ENCODE measurements around the gene VSTM2L.
A peak's percentile ranks its signal among the peaks of the same experiment; 100 is the strongest.

VSTM2L gene

GRCh38 chr20:37901654-37902503 lies 1.0 kb upstream of the VSTM2L start:
- peak; percentile 67 to 68 for DNase-seq

GRCh38 chr20:37903317-37904007 lies 535 bp downstream of the VSTM2L start:
- no peak for DNase-seq

DNA sequence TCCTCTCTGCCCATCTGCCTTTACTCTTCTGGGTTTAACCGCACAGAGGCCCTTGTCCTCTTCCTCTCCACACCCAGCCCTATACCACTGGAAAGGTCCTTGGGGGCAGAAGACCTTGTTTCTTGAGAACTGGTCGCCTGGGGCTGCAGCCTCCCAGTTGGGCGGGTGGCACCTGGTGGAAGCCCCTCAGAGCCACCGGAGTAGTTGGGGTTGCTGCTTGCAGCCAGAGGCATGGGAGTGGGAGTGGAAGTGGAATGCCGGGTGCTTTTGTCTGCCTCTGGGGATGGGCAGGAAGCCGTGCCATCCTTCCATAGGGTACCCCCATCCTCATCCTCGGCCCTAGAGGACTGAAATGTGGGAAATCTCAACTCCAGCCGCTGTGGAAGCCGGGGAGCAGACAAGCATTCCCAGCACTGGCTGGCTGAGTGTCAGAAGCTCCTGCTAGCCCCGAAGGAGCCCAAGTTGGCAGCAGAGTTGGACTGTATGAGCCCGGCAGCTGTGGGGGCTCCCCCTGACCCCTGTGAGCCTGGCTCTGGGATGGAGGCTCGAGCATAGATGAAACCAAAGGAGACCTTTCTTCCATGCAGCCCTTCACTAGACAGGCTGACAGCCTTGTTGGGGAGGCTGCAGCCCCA lies 1.2 kb downstream of the VSTM2L start:
- DNase-seq = no peak

- no peak for DNase-seq
Observed at GRCh38 chr20:37904845-37905373, 2.0 kb downstream of the VSTM2L start.

- DNase-seq = no peak
Observed at GRCh38 chr20:37905671-37906613, 3.0 kb downstream of the VSTM2L start.

GRCh38 chr20:37907330-37907676 lies 4.4 kb downstream of the VSTM2L start:
- no peak for DNase-seq

DNA sequence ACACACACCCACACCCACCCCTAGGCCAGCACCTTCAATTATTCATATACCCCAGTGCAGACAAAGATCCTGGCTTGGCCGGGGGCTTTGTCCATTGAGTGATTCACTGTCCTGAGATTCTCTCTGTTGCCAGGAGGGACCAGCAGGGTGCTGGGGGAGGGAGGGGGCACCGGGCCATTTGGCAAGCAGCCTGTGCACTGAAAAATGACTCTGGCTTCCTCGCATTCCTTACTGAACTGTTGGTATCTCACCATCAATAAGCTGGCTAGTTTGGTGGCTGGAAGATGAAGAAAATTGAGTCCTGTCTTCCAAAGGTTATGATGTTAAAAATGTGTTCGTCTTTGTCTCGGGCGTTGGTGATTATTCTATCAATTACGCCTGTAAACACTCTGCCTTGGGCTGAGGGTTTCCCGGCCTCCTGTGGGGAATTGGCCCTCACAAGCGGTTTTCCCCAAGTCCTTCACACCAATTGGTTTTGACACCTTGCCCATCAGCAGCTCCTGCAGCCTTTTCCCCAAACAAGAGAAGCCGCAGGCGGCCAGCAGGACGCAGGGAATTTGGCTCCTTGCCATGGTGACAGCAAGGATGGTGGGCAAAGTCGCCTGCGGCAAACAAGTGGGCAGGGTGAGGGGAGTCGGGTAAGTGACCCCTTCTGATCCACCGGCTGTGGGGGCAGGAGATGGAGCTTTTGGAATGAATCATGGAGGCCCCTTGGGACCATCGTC lies 4.9 kb downstream of the VSTM2L start:
- DNase-seq = peak; percentile 43 to 46

GRCh38 chr20:37911261-37911660 lies 8.3 kb downstream of the VSTM2L start:
- no peak for DNase-seq

- no peak for DNase-seq
Observed at GRCh38 chr20:37911838-37912281, 8.9 kb downstream of the VSTM2L start.

- DNase-seq = no peak
Observed at GRCh38 chr20:37912874-37913273, 9.9 kb downstream of the VSTM2L start.

GRCh38 chr20:37913567-37914366 lies 10.8 kb downstream of the VSTM2L start:
- no peak for DNase-seq

GRCh38 chr20:37914367-37914671 lies 11.4 kb downstream of the VSTM2L start:
- DNase-seq = no peak

- DNase-seq = no peak
Observed at GRCh38 chr20:37914672-37915433, 11.9 kb downstream of the VSTM2L start.

- DNase-seq = no peak
Observed at GRCh38 chr20:37915434-37915787, 12.5 kb downstream of the VSTM2L start.

DNA sequence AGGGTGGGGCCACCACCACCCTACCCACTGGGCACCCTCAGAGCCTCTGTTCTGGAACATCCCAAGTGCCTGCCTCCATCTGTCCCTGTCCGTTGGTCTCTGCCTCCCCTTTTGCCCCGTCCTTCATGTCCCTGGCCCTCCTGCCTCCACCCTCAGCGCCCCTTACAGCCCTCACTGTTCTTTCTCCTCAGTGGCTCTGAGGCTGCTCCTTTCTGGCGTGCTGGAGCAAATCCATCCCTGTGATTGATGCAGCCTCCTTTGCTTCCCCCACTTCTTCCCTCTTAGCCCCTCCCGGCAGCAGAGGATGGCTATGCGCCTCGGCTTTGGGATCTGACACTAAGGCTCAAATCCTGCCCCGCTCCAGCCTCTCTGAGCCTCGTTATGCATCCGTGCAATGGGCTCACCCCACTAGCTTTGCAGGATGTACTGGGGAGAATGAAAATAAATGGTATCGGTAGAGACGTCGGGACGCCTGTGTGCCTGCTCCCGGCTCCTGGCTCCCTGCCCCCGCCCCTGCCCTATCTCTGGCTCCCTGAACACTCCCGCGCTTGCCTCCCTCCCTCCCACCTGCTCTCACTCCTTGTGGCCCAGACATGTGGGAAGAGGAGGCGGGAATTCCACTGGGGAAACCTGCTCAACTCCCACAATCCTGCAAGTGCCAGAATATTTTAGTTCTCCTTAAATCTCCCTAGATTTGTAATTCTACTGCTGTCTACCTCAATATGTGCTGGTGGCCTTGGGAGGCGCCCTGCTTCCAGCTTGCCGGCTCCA lies 13.1 kb downstream of the VSTM2L start:
- no peak for DNase-seq

- no peak for DNase-seq
Observed at GRCh38 chr20:37917461-37917860, 14.5 kb downstream of the VSTM2L start.

DNA sequence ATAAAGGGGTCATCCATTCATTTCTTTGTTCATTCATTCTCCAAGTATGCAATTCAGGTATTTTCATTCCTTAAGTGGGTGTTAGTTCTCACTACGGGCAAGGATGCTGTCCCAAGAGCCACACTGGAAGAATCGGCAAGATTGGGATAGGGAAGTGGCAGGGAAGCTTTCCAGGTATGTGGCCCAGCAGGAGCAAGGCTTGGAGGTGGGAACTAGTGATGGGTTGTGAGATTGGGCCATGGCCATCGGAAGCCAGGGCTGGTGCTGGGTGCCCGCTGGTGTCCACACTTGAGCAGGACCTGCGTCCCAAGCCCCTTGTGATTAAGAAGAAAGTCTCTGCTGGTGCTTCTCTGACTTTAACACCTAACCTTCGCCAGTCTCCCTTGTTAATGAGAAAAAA lies 15.1 kb downstream of the VSTM2L start:
- no peak for DNase-seq

DNA sequence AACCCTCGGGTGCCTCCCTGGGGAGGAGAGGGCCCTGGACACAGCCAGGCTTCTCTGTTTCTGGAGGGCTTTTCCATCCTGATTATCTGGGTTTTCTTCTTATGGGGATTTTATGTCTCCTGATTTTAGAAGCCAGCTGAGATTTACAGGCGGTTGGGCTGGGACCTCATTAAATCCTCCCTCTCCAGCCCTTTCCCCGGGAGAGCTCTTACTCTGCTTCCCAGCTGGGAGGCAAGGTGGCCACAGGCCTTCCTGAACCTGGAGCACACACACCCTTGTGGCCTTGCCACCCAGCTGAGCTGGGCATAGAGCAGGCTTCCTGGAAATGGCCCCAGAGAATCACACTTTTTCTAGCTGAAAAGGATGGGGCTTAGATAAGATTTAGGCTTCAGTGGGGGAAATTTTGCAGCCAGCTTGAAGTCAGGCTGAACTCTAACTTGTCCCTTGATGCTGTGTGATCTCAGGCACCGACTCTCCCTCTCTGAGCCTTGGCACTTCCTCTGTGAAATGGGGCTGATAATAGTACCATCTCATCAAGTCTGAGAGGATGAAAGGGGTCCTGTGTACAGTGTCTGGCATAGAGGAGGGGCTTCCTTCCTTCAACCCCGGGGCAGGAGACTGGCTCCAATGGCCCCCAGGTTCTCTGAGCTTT lies 16.6 kb downstream of the VSTM2L start:
- DNase-seq = no peak

- DNase-seq = no peak
Observed at GRCh38 chr20:37920270-37920669, 17.3 kb downstream of the VSTM2L start.

Data from NCI-H1930 (cell line).